Small intestine (tissue), 7 donors: Measurements from ENCODE around the gene HES4. TPM values are rescaled to one million over a fixed set of nuclear protein-coding genes. Genes with fewer than 3 reads are reported as not detected.
"Not testable (repeated sequence)": the region's sequence is repeated elsewhere in the genome, so short reads cannot be mapped to it uniquely, and the experiment has no call there.

Experiments
- DNase-seq, 2 donors: peaks; one replicate each; pipeline versions ENCODE4 v3.0.0 to v3.0.0-alpha.2; 2013
- FAIRE-seq: peaks from 2 replicates; lab custom pipeline; 2012; peaks lifted over from hg19 to GRCh38; lab: Jason Lieb, UNC
- H3K27ac ChIP-seq, 3 donors: one replicate each; pipeline ENCODE4 v1.5.1; 2013; ENCODE audit warnings: low read length in 2 of 3, mild to moderate bottlenecking in 2 of 3, control low read depth in 1 of 3, inconsistent platforms in 1 of 3, low read depth in 1 of 3, moderate library complexity in 1 of 3
- H3K27me3 ChIP-seq, 3 donors: one replicate each; pipeline ENCODE4 v1.6.1; 2013; ENCODE audit warnings: low read length in 3 of 3, inconsistent platforms in 1 of 3; ENCODE audit not compliant: control insufficient read depth in 3 of 3, insufficient read depth in 3 of 3
- H3K36me3 ChIP-seq, 3 donors: one replicate each; pipeline ENCODE4 v1.6.1; 2013; ENCODE audit warnings: low read length in 3 of 3, inconsistent platforms in 1 of 3, low read depth in 1 of 3, mild to moderate bottlenecking in 1 of 3, moderate library complexity in 1 of 3; ENCODE audit not compliant: control insufficient read depth in 3 of 3, insufficient read depth in 2 of 3
- H3K4me1 ChIP-seq, 3 donors: one replicate each; pipeline ENCODE4 v1.6.1; 2013; ENCODE audit warnings: low read length in 2 of 3, inconsistent platforms in 1 of 3, low read depth in 1 of 3, mild to moderate bottlenecking in 1 of 3, moderate library complexity in 1 of 3; ENCODE audit not compliant: control insufficient read depth in 3 of 3, insufficient read depth in 2 of 3
- H3K4me3 ChIP-seq, 3 donors: one replicate each; pipeline ENCODE4 v1.5.1; 2013; ENCODE audit warnings: low read length in 3 of 3, control low read depth in 1 of 3, inconsistent platforms in 1 of 3, low read depth in 1 of 3, mild to moderate bottlenecking in 1 of 3, moderate library complexity in 1 of 3
- H3K9me3 ChIP-seq, 2 donors: one replicate each; pipeline ENCODE4 v1.6.1; 2013; ENCODE audit warnings: low read depth in 1 of 2, low read length in 1 of 2; ENCODE audit not compliant: control insufficient read depth in 2 of 2, insufficient read depth in 1 of 2
- WGBS, 3 donors: extraction: QIAGEN DNeasy Blood & Tissue Kit; methylation state at CpG; one replicate each; pipeline ENCODE4 v1.1.7; 2013; 5-methylcytosine and 5-hydroxymethylcytosine counted together
- polyA plus RNA-seq, 4 donors: library from polyadenylated mRNA; stranded (reverse) in 3 of 4; unstranded in 1 of 4; fragments of 200-250 nt in 3 of 4; fragments of 120-200 nt in 1 of 4; gene quantifications; one replicate each; pipeline versions ENCODE4 v1.2.1 to v1.2.3, GENCODE V29; 2013
- donor health status: healthy with polysubstance abuse.
- donor health status: control.
- donor health status: control.
- donor health status: Bipolar disorder and iron deficiency.
- donor health status: healthy.

HES4 gene
- polyA plus RNA-seq, 4 donors, result 0.89 to 8.2 (median 5.3) TPM

GRCh38 chr1:1019122-1019999 lies 19.5 kb upstream of the HES4 start:
- WGBS, 3 donors, result 2 to 10% (median 2%) methylated on average over 7 to 75 of the region's 91 CpGs
- peak overlapping the region; percentile 27 to 90 (median 67) for H3K4me3 ChIP-seq
- H3K36me3 ChIP-seq, result peaks cover 0 to 28% (median 0%) of the 10 kb centered on the region in 3 donors
- H3K27ac ChIP-seq, result peak overlapping the region; percentile 37 to 74 (median 56)
- no peaks in the 10 kb centered on the region for H3K27me3 ChIP-seq
- peak; percentile 84 to 93 for DNase-seq
- H3K4me1 ChIP-seq, result peaks cover 0 to 45% (median 4%) of the 10 kb centered on the region in 3 donors
- no peak for FAIRE-seq
- H3K9me3 ChIP-seq, result no peaks in the 10 kb centered on the region

GRCh38 chr1:1018321-1018685 lies 18.4 kb upstream of the HES4 start:
- H3K27ac ChIP-seq, H3K4me3 ChIP-seq, FAIRE-seq, H3K27me3 ChIP-seq, DNase-seq, H3K9me3 ChIP-seq: not testable (repeated sequence)
- 92 to 95% (median 94%) methylated on average over 22 to 26 of the region's 26 CpGs for WGBS, 3 donors
- peaks cover 0 to 44% (median 4%) of the 10 kb centered on the region in 3 donors for H3K4me1 ChIP-seq
- peaks cover 0 to 17% (median 0%) of the 10 kb centered on the region in 3 donors for H3K36me3 ChIP-seq

GRCh38 chr1:1017397-1018320 lies 17.8 kb upstream of the HES4 start:
- 50 to 70% (median 57%) methylated on average over 16 to 17 of the region's 17 CpGs for WGBS, 3 donors
- DNase-seq, FAIRE-seq, H3K27ac ChIP-seq, H3K4me3 ChIP-seq, H3K9me3 ChIP-seq, H3K27me3 ChIP-seq: not testable (repeated sequence)
- Histone ChIP-seq H3K4me1 (peaks cover 0 to 40% (median 4%) of the 10 kb centered on the region in 3 donors), H3K36me3 (peaks cover 0 to 10% (median 0%) of the 10 kb centered on the region in 3 donors)

GRCh38 chr1:1014799-1015681 lies 15.1 kb upstream of the HES4 start:
- Histone ChIP-seq H3K36me3 (no peaks in the 10 kb centered on the region), H3K27ac (peak overlapping the region in 2 of 3 donors; percentile 72 to 90), H3K9me3 (no peaks in the 10 kb centered on the region), H3K4me1 (peaks cover 0 to 25% (median 4%) of the 10 kb centered on the region in 3 donors), H3K27me3 (no peaks in the 10 kb centered on the region), H3K4me3 (no peak overlapping the region)
- WGBS, 3 donors, result 71 to 76% (median 73%) methylated on average over 18 to 20 of the region's 20 CpGs
- no peak for FAIRE-seq
- no peak for DNase-seq

- H3K36me3 ChIP-seq, result no peaks in the 10 kb centered on the region
- H3K27me3 ChIP-seq, result no peaks in the 10 kb centered on the region
- H3K27ac ChIP-seq, result peak overlapping the region; percentile 90 to 95 (median 92)
- WGBS, 3 donors, result 59 to 68% (median 61%) methylated on average over 37 to 41 of the region's 41 CpGs
- peak overlapping the region; percentile 53 to 65 (median 63) for H3K4me3 ChIP-seq
- peaks cover 0 to 24% (median 4%) of the 10 kb centered on the region in 3 donors for H3K4me1 ChIP-seq
- FAIRE-seq (no peak), DNase-seq (no peak)
- H3K9me3 ChIP-seq, result no peaks in the 10 kb centered on the region
Observed at GRCh38 chr1:1013922-1014648, 14.2 kb upstream of the HES4 start.

GRCh38 chr1:1013105-1013921 lies 13.4 kb upstream of the HES4 start, which contains the start of gene ISG15:
Gene ISG15 (plus strand): TSS chr1:1013497. CDS start chr1:1013574, 77 bp downstream.
- 3 to 5% (median 3%) methylated on average over 30 of the region's 30 CpGs for WGBS, 3 donors
- FAIRE-seq (no peak), DNase-seq (peak; percentile 91 to 93)
- peak within 1 kb of the TSS; percentile 53 to 65 (median 63) for H3K4me3 ChIP-seq
- H3K4me1 ChIP-seq, result peaks cover 0 to 19% (median 4%) of the 10 kb centered on the region in 3 donors
- no peaks in the 10 kb centered on the region for H3K36me3 ChIP-seq
- H3K27me3 ChIP-seq, result no peaks in the 10 kb centered on the region
- no peaks in the 10 kb centered on the region for H3K9me3 ChIP-seq
- peak within 1 kb of the TSS; percentile 90 to 95 (median 92) for H3K27ac ChIP-seq
